GM12878 (cell line): ENCODE measurements around the gene BLOC1S6. TPM values are rescaled to one million over a fixed set of nuclear protein-coding genes. Genes with fewer than 3 reads are reported as not detected.

Source experiments
- ATAC-seq: fragments of 200-7000 bp; cut with Tn5 transposase; 3 replicates; pipeline ENCODE4 v1.9.1; 2020; ENCODE audit warnings: mild to moderate bottlenecking, moderate library complexity
- BruUV-seq: library from RNA; stranded (reverse); fragments of 400-500 nt; replicated peaks from 2 replicates; lab custom pipeline; 2021; lab: Mats Ljungman, UMichigan
- CTCF ChIA-PET: fragments of 300-600 bp; sonication (Branson Sonifier 250); formaldehyde crosslinking; extraction: SDS; loops from one replicate; lab custom pipeline; 2021; ENCODE audit warnings: inconsistent platforms; lab: Yijun Ruan, JAX
- POLR2A ChIA-PET: fragments of 350-600 bp; formaldehyde crosslinking; extraction: SDS; loops from one replicate; lab custom pipeline; 2021; ENCODE audit warnings: inconsistent platforms; lab: Charles Lee
- RAD21 ChIA-PET: fragments of 300-600 bp; sonication (Branson Sonifier 250); formaldehyde crosslinking; loops from one replicate; lab custom pipeline; 2023; ENCODE audit warnings: antibody characterized with exemption; ENCODE audit not compliant: unreplicated experiment; lab: Charles Lee
- SMC1A ChIA-PET: fragments of 300-600 bp; sonication (Branson Sonifier 250); formaldehyde crosslinking; loops from one replicate; lab custom pipeline; 2023; ENCODE audit not compliant: unreplicated experiment, uncharacterized antibody; lab: Charles Lee
- DNase-seq: peaks from one replicate; pipeline ENCODE4 v3.0.0-alpha.2; 2011; ENCODE audit warnings: low read depth, low spot score
- FAIRE-seq: peaks from 3 replicates; lab custom pipeline; 2011; peaks lifted over from hg19 to GRCh38; lab: Jason Lieb, UNC
- H2AFZ ChIP-seq: 2 replicates; pipeline ENCODE4 v1.6.0; 2011; ENCODE audit warnings: low read depth, low read length, control low read depth; ENCODE audit not compliant: control insufficient read depth
- H3K27ac ChIP-seq: 2 replicates; pipeline ENCODE4 v1.5.1; 2011; ENCODE audit warnings: control low read depth; ENCODE audit not compliant: control insufficient read depth, insufficient read depth
- H3K27me3 ChIP-seq, 2 experiments: replicated peaks in 1 of 2; 2 replicates each; pipeline versions ENCODE4 v1.6.0 to v1.6.1; 2011; ENCODE audit warnings: low read length in 1 of 2; ENCODE audit not compliant: control insufficient read depth in 2 of 2, insufficient read depth in 2 of 2
- H3K36me3 ChIP-seq, 2 experiments: 2 replicates each; pipeline ENCODE4 v1.5.1; 2011; ENCODE audit warnings: low read length in 1 of 2; ENCODE audit not compliant: control insufficient read depth in 2 of 2, insufficient read depth in 2 of 2
- H3K4me1 ChIP-seq: 2 replicates; pipeline ENCODE4 v1.6.1; 2011; ENCODE audit warnings: mild to moderate bottlenecking, low read length, moderate library complexity, mixed read lengths; ENCODE audit not compliant: control insufficient read depth, insufficient read depth
- H3K4me2 ChIP-seq: 2 replicates; pipeline ENCODE4 v1.6.0; 2011; ENCODE audit warnings: control low read depth; ENCODE audit not compliant: control insufficient read depth, insufficient read depth
- H3K4me3 ChIP-seq: fragments of 200-600 bp; sonication (generic); 2 replicates; pipeline ENCODE4 v1.5.1; 2016
- H3K79me2 ChIP-seq: 2 replicates; pipeline ENCODE4 v1.6.0; 2011; ENCODE audit warnings: low read length; ENCODE audit not compliant: control insufficient read depth, insufficient read depth
- H3K9ac ChIP-seq: 2 replicates; pipeline ENCODE4 v1.8.0; 2011; ENCODE audit warnings: low read length, control low read depth, mixed read lengths; ENCODE audit not compliant: control insufficient read depth, insufficient read depth
- H3K9me3 ChIP-seq: replicated peaks from 3 replicates; pipeline ENCODE4 v1.5.1; 2011; ENCODE audit warnings: mild to moderate bottlenecking, low read length; ENCODE audit not compliant: control insufficient read depth, insufficient read depth
- H4K20me1 ChIP-seq: 2 replicates; pipeline ENCODE4 v1.6.0; 2011; ENCODE audit not compliant: control insufficient read depth, insufficient read depth
- HCFC1 ChIP-seq: fragments of 150-350 bp; IDR thresholded peaks from 2 replicates; pipeline ENCODE4 v1.6.1; 2014; ENCODE audit warnings: low read length
- HSF1 ChIP-seq: fragments of 150-350 bp; IDR thresholded peaks from 2 replicates; pipeline ENCODE4 v1.6.1; 2014; ENCODE audit warnings: mild to moderate bottlenecking, low read depth, low read length
- MXI1 ChIP-seq: fragments of 150-350 bp; IDR thresholded peaks from 2 replicates; pipeline ENCODE4 v1.6.1; 2011; ENCODE audit warnings: low read depth, mild to moderate bottlenecking, inconsistent platforms, low read length, improper control_type of control experiment
- MYC ChIP-seq: IDR thresholded peaks from 2 replicates; pipeline ENCODE4 v1.6.1; 2011; ENCODE audit warnings: mild to moderate bottlenecking, low read length, moderate library complexity, inconsistent platforms; ENCODE audit not compliant: insufficient read depth, insufficient replicate concordance, insufficient read length, severe bottlenecking
- NFXL1 ChIP-seq: fragments of 450-650 bp; IDR thresholded peaks from 2 replicates; pipeline ENCODE4 v1.6.1; 2017; ENCODE audit warnings: antibody characterized with exemption, mild to moderate bottlenecking, borderline replicate concordance
- SMARCA5 ChIP-seq: fragments of 450-650 bp; IDR thresholded peaks from 2 replicates; pipeline ENCODE4 v1.6.1; 2017; ENCODE audit warnings: mild to moderate bottlenecking
- SUPT20H ChIP-seq: IDR thresholded peaks from 2 replicates; pipeline ENCODE4 v1.6.1; 2011; ENCODE audit warnings: low read depth, mild to moderate bottlenecking, low read length, moderate library complexity, borderline replicate concordance; ENCODE audit not compliant: control insufficient read depth
- ZBTB40 ChIP-seq: fragments of 450-650 bp; IDR thresholded peaks from 2 replicates; pipeline ENCODE4 v1.6.1; 2016; ENCODE audit warnings: mild to moderate bottlenecking, moderate library complexity, borderline replicate concordance
- WGBS: methylation state at CpG from one replicate; pipeline ENCODE4 v1.1.6; 2016; ENCODE audit warnings: low lambda C conversion rate; ENCODE audit not compliant: insufficient replicate concordance, insufficient coverage; ENCODE audit errors: missing lambda C conversion rate; 5-methylcytosine and 5-hydroxymethylcytosine counted together
- in situ Hi-C: fragments of 300-500 bp; cut with MboI; formaldehyde crosslinking; loops from 9 replicates; pipeline ENCODE4 v1.14.3; 2018; ENCODE audit warnings: mixed read lengths
- intact Hi-C: fragments of 100-400 bp; cut with micrococcal nuclease; formaldehyde crosslinking; loops from one replicate; pipeline ENCODE4 v1.14.2; 2022; ENCODE audit not compliant: unreplicated experiment
- polyA plus RNA-seq, 11 experiments: library from polyadenylated mRNA; depleted of rRNA in 4 of 11; unstranded in 6 of 11; stranded (reverse) in 5 of 11; fragments of >200 nt; fragmentation: Nextera tagmentation in 4 of 11; fragmentation: Illumina TruSeq in 1 of 11; extraction: Ambion mirVana in 4 of 11; extraction: Trizol in 1 of 11; gene quantifications; 1 replicate in 1 of 11; 2 replicates in 10 of 11; pipeline versions ENCODE4 v1.2.1 to v1.2.3, GENCODE V29; 2011 to 2016; ENCODE audit warnings: inconsistent platforms in 2 of 11, missing spikeins in 2 of 11, low read depth in 1 of 11
- total RNA-seq, 4 experiments: library from RNA; depleted of rRNA in 3 of 4; stranded (reverse); fragments of >200 nt in 3 of 4; fragmentation: Illumina TruSeq in 1 of 4; extraction: Trizol in 1 of 4; gene quantifications; 2 replicates each; pipeline versions ENCODE4 v1.2.1 to v1.2.3, GENCODE V29; 2013 to 2021
- TF ChIP-seq, protein P1 (sequence below): fragments of 450-650 bp; IDR thresholded peaks from 2 replicates; pipeline ENCODE4 v1.6.1; 2014; ENCODE audit warnings: mild to moderate bottlenecking
- TF ChIP-seq, protein P2 (sequence below): fragments of 450-650 bp; IDR thresholded peaks from 2 replicates; pipeline ENCODE4 v1.6.1; 2018; ENCODE audit warnings: borderline replicate concordance, mild to moderate bottlenecking; ENCODE audit not compliant: partially characterized antibody

BLOC1S6 gene
- total and polyA plus RNA-seq, 10 of the 15 experiments (the other 5 are each of a cell fraction or from before 2014, with no cell fraction given): 13.5 to 48.8 (median 32.7) TPM

DNA sequence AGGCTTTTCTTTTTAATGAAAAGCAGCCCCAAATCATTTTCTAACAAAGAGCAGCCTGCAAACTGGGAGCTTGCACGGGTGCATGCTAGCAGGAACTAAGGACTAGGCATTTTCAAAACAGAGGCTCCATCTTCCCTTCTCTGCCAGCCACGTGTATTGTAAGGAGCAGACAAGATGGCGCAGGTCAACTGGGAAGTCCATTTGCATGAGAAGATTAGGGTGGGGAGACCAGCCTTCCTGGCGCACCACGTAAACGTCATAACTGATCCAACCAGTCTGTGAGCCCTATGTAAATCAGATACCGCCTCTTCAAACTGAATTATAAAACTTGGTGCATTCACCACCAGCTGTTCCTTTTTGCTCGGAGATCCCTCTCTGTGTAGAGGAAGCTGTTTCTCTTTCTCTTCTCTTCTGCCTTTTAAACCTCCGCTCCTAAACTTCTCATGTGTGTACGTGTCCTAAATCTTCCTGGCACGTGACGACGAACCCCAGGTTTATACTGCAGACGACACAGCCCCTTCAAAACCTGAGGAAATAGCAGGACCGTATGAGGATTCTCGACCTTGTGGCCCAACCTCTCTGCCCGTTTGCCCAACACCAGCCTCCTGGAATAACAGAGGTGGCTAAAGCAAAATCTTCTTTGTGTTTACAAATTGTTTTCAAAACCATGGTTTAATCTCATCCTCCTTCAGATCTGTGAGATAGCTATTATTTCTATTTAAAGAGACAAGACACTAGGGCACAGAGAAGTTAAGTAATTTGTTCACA is 38.2 kb upstream of the BLOC1S6 start (continued):
- TF ChIP-seq, protein P1, sequence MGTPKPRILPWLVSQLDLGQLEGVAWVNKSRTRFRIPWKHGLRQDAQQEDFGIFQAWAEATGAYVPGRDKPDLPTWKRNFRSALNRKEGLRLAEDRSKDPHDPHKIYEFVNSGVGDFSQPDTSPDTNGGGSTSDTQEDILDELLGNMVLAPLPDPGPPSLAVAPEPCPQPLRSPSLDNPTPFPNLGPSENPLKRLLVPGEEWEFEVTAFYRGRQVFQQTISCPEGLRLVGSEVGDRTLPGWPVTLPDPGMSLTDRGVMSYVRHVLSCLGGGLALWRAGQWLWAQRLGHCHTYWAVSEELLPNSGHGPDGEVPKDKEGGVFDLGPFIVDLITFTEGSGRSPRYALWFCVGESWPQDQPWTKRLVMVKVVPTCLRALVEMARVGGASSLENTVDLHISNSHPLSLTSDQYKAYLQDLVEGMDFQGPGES: no peak

DNA sequence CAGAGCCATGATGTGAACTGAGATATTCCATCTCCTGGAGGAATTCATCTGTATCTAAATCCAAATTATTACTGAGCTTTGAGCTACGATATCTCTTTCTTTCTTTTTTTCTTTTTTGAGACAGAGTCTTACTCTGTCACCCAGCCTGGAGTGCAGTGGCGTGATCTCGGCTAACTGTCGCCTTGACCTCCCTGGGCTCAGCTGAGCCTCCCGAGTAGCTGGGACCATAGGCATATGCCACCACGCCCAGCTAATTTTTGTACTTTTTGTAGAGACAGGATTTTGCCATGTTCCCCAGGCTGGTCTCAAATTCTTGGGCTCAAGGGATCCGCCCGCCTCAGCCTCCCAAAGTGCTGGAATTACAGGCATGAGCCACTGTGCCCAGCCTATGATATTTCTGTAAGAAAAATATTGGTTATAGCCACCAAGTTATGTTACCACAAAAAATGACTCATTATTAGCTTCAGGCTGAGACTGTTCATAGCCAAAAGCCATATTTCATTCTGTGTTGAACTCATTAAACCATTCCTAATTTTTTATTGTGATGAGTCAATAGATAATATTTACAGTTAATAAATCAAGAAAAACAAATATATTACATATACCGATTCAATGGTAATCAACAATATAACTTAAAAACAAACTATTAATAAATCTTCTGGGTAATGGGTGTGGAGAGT is 37.5 kb upstream of the BLOC1S6 start:
- Histone ChIP-seq H3K27me3 (no peaks in the 10 kb centered on the region), H3K27ac (no peak overlapping the region), H4K20me1 (no peaks in the 10 kb centered on the region), H2AFZ (no peak overlapping the region), H3K4me2 (no peak overlapping the region), H3K36me3 (no peaks in the 10 kb centered on the region), H3K4me1 (no peaks in the 10 kb centered on the region), H3K9me3 (no peaks in the 10 kb centered on the region), H3K79me2 (no peaks in the 10 kb centered on the region), H3K9ac (no peak overlapping the region), H3K4me3 (no peak overlapping the region)
- FAIRE-seq (no peak), ATAC-seq (no peak), DNase-seq (no peak)
- ChIA-PET SMC1A (no interaction called here), POLR2A (no interaction called here), CTCF (interaction anchor here (0.8 to 1.2 kb wide), 2 partner anchors 62 to 66 kb away, joined by 3 read pairs; no protein-coding TSS in a partner anchor), RAD21 (no interaction called here)
- BruUV-seq: no TSS peak
- in situ Hi-C loops: no loop called here
- WGBS: 76% methylated on average over 9 of the region's 9 CpGs
- intact Hi-C loops: no loop called here
- TF ChIP-seq NFXL1: no peak
- no peak for TF ChIP-seq SMARCA5
- TF ChIP-seq MYC: no peak
- TF ChIP-seq HSF1: no peak
- no peak for TF ChIP-seq SUPT20H
- TF ChIP-seq, protein P2, sequence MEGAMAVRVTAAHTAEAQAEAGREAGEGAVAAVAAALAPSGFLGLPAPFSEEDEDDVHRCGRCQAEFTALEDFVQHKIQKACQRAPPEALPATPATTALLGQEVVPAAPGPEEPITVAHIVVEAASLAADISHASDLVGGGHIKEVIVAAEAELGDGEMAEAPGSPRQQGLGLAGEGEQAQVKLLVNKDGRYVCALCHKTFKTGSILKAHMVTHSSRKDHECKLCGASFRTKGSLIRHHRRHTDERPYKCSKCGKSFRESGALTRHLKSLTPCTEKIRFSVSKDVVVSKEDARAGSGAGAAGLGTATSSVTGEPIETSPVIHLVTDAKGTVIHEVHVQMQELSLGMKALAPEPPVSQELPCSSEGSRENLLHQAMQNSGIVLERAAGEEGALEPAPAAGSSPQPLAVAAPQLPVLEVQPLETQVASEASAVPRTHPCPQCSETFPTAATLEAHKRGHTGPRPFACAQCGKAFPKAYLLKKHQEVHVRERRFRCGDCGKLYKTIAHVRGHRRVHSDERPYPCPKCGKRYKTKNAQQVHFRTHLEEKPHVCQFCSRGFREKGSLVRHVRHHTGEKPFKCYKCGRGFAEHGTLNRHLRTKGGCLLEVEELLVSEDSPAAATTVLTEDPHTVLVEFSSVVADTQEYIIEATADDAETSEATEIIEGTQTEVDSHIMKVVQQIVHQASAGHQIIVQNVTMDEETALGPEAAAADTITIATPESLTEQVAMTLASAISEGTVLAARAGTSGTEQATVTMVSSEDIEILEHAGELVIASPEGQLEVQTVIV: no peak
- no peak for TF ChIP-seq HCFC1
- TF ChIP-seq ZBTB40: no peak
- TF ChIP-seq MXI1: no peak
